Osteoblast (primary cell): ENCODE measurements around the gene KRT40. TPM values are rescaled to one million over a fixed set of nuclear protein-coding genes. Genes with fewer than 3 reads are reported as not detected.

Experiments
- DNase-seq: peaks from one replicate; pipeline ENCODE4 v3.0.0; 2011; ENCODE audit warnings: low spot score, mixed read lengths; ENCODE audit not compliant: insufficient read length; ENCODE audit errors: missing footprints
- H2AFZ ChIP-seq: 2 replicates; pipeline ENCODE4 v1.6.0; 2011; ENCODE audit warnings: mild to moderate bottlenecking, low read length
- H3K27ac ChIP-seq: 2 replicates; pipeline ENCODE4 v1.5.1; 2011; ENCODE audit warnings: mild to moderate bottlenecking, low read depth, low read length, moderate library complexity
- H3K27me3 ChIP-seq: 2 replicates; pipeline ENCODE4 v1.6.0; 2012; ENCODE audit warnings: mild to moderate bottlenecking, control low read depth, inconsistent platforms, low read length, moderate library complexity; ENCODE audit not compliant: insufficient read depth
- H3K36me3 ChIP-seq: 2 replicates; pipeline ENCODE4 v1.5.1; 2011; ENCODE audit warnings: mild to moderate bottlenecking, low read length, control low read depth, moderate library complexity; ENCODE audit not compliant: insufficient read depth
- H3K4me1 ChIP-seq: 2 replicates; pipeline ENCODE4 v1.5.1; 2011; ENCODE audit warnings: mild to moderate bottlenecking, low read length, control low read depth, moderate library complexity; ENCODE audit not compliant: insufficient read depth
- H3K4me2 ChIP-seq: 2 replicates; pipeline ENCODE4 v1.6.0; 2011; ENCODE audit warnings: mild to moderate bottlenecking, low read length; ENCODE audit not compliant: insufficient read depth
- H3K4me3 ChIP-seq: fragments of 200-600 bp; sonication (generic); 3 replicates; pipeline ENCODE4 v1.5.1; 2012; ENCODE audit warnings: mild to moderate bottlenecking, low read length, inconsistent platforms; ENCODE audit not compliant: insufficient read depth
- H3K79me2 ChIP-seq: 2 replicates; pipeline ENCODE4 v1.6.0; 2012; ENCODE audit warnings: mild to moderate bottlenecking, low read length, control low read depth, inconsistent platforms; ENCODE audit not compliant: insufficient read depth
- H3K9me3 ChIP-seq: 2 replicates; pipeline ENCODE4 v1.5.1; 2011; ENCODE audit warnings: low read depth, low read length, control low read depth
- H4K20me1 ChIP-seq: 2 replicates; pipeline ENCODE4 v1.6.0; 2012; ENCODE audit warnings: mild to moderate bottlenecking, low read length, control low read depth; ENCODE audit not compliant: insufficient read depth
- total RNA-seq: library from RNA; depleted of rRNA; stranded (reverse); fragments of >200 nt; gene quantifications from 2 replicates; pipeline ENCODE4 v1.2.3, GENCODE V29; 2012
- TF ChIP-seq, protein P1 (sequence below): IDR thresholded peaks from 2 replicates; pipeline ENCODE4 v1.5.1; 2011; ENCODE audit warnings: mild to moderate bottlenecking, low read depth, low read length, moderate library complexity; ENCODE audit errors: extremely low read depth

Gene KRT40
- total RNA-seq, 1 donor, result under 0.01 TPM

DNA sequence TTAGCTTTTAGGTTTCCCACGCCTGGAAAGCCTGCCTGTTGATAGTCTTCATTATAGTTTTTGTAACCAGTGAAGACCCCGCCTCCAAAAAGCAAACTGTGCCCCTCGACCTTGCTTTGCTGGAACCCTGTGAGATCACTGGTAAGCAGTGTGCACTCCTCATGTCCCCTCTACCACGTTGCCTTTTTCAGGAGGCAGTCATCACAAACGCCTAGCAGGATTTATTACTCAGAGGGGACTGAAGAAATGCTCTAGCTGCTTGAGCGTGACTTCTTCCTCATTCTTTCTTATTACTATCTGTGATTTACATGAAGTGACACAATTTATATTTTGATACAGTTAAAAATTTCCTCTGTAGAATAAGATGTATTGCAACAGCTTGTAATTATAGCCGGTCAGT, 31.3 kb upstream of the KRT40 start:
- Histone ChIP-seq H3K27me3 (no peaks in the 10 kb centered on the region), H3K79me2 (no peaks in the 10 kb centered on the region), H3K4me2 (no peak overlapping the region), H3K27ac (no peak overlapping the region), H4K20me1 (no peaks in the 10 kb centered on the region), H2AFZ (no peak overlapping the region), H3K36me3 (no peaks in the 10 kb centered on the region), H3K9me3 (no peaks in the 10 kb centered on the region), H3K4me3 (no peak overlapping the region), H3K4me1 (no peaks in the 10 kb centered on the region)
- TF ChIP-seq, protein P1, sequence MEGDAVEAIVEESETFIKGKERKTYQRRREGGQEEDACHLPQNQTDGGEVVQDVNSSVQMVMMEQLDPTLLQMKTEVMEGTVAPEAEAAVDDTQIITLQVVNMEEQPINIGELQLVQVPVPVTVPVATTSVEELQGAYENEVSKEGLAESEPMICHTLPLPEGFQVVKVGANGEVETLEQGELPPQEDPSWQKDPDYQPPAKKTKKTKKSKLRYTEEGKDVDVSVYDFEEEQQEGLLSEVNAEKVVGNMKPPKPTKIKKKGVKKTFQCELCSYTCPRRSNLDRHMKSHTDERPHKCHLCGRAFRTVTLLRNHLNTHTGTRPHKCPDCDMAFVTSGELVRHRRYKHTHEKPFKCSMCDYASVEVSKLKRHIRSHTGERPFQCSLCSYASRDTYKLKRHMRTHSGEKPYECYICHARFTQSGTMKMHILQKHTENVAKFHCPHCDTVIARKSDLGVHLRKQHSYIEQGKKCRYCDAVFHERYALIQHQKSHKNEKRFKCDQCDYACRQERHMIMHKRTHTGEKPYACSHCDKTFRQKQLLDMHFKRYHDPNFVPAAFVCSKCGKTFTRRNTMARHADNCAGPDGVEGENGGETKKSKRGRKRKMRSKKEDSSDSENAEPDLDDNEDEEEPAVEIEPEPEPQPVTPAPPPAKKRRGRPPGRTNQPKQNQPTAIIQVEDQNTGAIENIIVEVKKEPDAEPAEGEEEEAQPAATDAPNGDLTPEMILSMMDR, result no peak
- DNase-seq, result no peak

GRCh38 chr17:41013606-41014005, 29.5 kb upstream of the KRT40 start:
- H4K20me1 ChIP-seq, result no peaks in the 10 kb centered on the region
- no peaks in the 10 kb centered on the region for H3K27me3 ChIP-seq
- no peak overlapping the region for H3K27ac ChIP-seq
- no peak overlapping the region for H3K4me3 ChIP-seq
- H3K4me1 ChIP-seq, result no peaks in the 10 kb centered on the region
- H3K36me3 ChIP-seq, result no peaks in the 10 kb centered on the region
- H3K4me2 ChIP-seq, result no peak overlapping the region
- H2AFZ ChIP-seq, result no peak overlapping the region
- DNase-seq, result no peak
- H3K9me3 ChIP-seq, result no peaks in the 10 kb centered on the region
- TF ChIP-seq, protein P1, result no peak
- H3K79me2 ChIP-seq, result no peaks in the 10 kb centered on the region

DNA sequence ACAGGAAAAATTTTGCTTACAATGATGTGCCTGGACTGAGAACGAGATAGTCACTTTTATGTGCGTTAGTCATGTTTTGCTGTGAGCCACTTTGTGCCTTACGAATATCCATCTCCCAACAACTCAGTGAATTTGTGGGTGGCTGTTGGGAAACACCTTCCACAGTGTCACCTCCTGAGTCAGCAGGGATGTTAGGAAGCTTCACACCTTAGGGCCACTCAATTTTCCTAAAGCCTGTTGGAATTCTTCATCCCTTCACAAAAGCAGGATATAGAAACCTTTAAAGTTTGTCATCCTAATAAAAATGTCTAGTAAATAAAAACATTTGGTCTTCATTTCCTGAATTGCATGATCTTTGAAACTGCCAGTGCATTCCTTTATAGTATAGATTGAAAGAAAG, 29.1 kb upstream of the KRT40 start:
- DNase-seq, result no peak
- Histone ChIP-seq H3K79me2 (no peaks in the 10 kb centered on the region), H3K36me3 (no peaks in the 10 kb centered on the region), H2AFZ (peak overlapping the region; percentile 48), H3K9me3 (no peaks in the 10 kb centered on the region), H3K4me1 (no peaks in the 10 kb centered on the region), H3K4me3 (no peak overlapping the region), H3K27me3 (no peaks in the 10 kb centered on the region), H3K4me2 (no peak overlapping the region), H4K20me1 (no peaks in the 10 kb centered on the region), H3K27ac (no peak overlapping the region)
- TF ChIP-seq, protein P1, result no peak

GRCh38 chr17:41012326-41013120, 28.4 kb upstream of the KRT40 start:
- no peak overlapping the region for H3K4me2 ChIP-seq
- TF ChIP-seq, protein P1, result no peak
- no peaks in the 10 kb centered on the region for H3K9me3 ChIP-seq
- H3K4me3 ChIP-seq, result no peak overlapping the region
- DNase-seq, result no peak
- H3K27ac ChIP-seq, result no peak overlapping the region
- H3K36me3 ChIP-seq, result no peaks in the 10 kb centered on the region
- H3K4me1 ChIP-seq, result no peaks in the 10 kb centered on the region
- peak overlapping the region; percentile 48 for H2AFZ ChIP-seq
- no peaks in the 10 kb centered on the region for H3K27me3 ChIP-seq
- H4K20me1 ChIP-seq, result no peaks in the 10 kb centered on the region
- no peaks in the 10 kb centered on the region for H3K79me2 ChIP-seq
